ENCODE results near the gene FNDC3B. TPM values are rescaled to one million over a fixed set of nuclear protein-coding genes. Genes with fewer than 3 reads are reported as not detected.

The FNDC3B gene
- total and polyA plus RNA-seq, 10 donors: 3.1 to 149 (median 103) TPM

DNA sequence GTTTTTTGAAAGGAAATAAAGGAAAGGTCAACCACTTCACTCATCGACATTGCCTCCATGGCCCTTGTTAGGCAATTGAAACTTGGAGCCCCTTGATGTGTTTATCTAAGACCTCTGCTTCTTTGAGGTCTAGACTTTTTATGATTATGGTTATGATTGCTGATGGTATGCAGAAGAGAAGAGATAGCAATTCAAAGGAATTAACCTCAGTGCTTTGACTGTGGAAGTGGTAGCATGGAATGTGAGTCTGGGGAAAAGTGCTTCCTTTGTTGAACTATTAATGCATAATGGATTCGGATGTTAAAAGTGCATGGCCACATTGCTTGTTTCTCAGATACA, 46.1 kb downstream of the FNDC3B start:
- Histone ChIP-seq H3K4me1 (peaks cover 0 to 45% (median 19%) of the 10 kb centered on the region in 6 donors), H3K36me3 (peaks cover 0 to 13% (median 0%) of the 10 kb centered on the region in 6 donors)
- WGBS, 5 donors: 75 to 91% (median 85%) methylated on average over 2 of the region's 2 CpGs

DNA sequence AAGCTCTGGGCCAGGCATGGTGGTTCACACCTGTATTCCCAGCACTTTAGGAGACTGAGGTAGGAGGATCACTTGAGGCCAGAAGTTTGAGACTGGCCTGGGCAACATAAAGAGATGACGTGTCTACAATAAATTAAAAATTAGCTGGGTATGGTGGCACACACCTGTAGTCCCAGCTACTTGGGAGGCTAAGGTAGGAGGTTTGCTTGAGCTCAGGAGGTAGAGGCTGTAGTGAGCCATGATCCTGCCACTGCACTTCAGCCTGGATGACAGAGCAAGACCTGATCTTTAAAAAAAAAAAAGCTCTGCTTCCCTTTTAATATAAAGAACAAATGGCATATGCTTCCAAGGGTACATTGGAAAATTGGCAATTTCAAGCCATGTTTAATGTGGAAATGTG, 46.7 kb downstream of the FNDC3B start:
- peaks cover 0 to 51% (median 21%) of the 10 kb centered on the region in 6 donors for H3K4me1 ChIP-seq
- TF ChIP-seq POLR2A (IDR thresholded peaks at IDR 0.05) (no peak), POLR2AphosphoS5 (IDR thresholded peaks at IDR 0.05) (no peak)
- TF ChIP-seq, protein P1, sequence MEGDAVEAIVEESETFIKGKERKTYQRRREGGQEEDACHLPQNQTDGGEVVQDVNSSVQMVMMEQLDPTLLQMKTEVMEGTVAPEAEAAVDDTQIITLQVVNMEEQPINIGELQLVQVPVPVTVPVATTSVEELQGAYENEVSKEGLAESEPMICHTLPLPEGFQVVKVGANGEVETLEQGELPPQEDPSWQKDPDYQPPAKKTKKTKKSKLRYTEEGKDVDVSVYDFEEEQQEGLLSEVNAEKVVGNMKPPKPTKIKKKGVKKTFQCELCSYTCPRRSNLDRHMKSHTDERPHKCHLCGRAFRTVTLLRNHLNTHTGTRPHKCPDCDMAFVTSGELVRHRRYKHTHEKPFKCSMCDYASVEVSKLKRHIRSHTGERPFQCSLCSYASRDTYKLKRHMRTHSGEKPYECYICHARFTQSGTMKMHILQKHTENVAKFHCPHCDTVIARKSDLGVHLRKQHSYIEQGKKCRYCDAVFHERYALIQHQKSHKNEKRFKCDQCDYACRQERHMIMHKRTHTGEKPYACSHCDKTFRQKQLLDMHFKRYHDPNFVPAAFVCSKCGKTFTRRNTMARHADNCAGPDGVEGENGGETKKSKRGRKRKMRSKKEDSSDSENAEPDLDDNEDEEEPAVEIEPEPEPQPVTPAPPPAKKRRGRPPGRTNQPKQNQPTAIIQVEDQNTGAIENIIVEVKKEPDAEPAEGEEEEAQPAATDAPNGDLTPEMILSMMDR (IDR thresholded peaks at IDR 0.05 in 8 of 11, conservative IDR thresholded peaks at IDR 0.05 in 3 of 11): no peak
- peaks cover 0 to 13% (median 0%) of the 10 kb centered on the region in 6 donors for H3K36me3 ChIP-seq
- H3K27me3 ChIP-seq (replicated peaks in 1 of 7): no peaks in the 10 kb centered on the region
- H3K9me3 ChIP-seq: no peaks in the 10 kb centered on the region
- DNase-seq: no peak
- intact Hi-C loops (cut with DNase I; ENCODE audit: low total_unique reads): no loop called here
- H3K27ac ChIP-seq: no peak overlapping the region
- no peak overlapping the region for H3K4me3 ChIP-seq
- 92 to 100% (median 97%) methylated on average over 1 of the region's 1 CpG for WGBS, 5 donors

More for the DNA sequence above, 46.1 kb downstream of the FNDC3B start:
- H3K4me3 ChIP-seq: no peak overlapping the region
- no peaks in the 10 kb centered on the region for H3K9me3 ChIP-seq
- H3K27ac ChIP-seq: no peak overlapping the region
- no peak for DNase-seq
- no peaks in the 10 kb centered on the region for H3K27me3 ChIP-seq (replicated peaks in 1 of 7)
- TF ChIP-seq POLR2A (IDR thresholded peaks at IDR 0.05): no peak
- no peak for TF ChIP-seq POLR2AphosphoS5 (IDR thresholded peaks at IDR 0.05)
- TF ChIP-seq, protein P1 (IDR thresholded peaks at IDR 0.05 in 8 of 11, conservative IDR thresholded peaks at IDR 0.05 in 3 of 11): no peak
- intact Hi-C loops (cut with DNase I; ENCODE audit: low total_unique reads): no loop called here

DNA sequence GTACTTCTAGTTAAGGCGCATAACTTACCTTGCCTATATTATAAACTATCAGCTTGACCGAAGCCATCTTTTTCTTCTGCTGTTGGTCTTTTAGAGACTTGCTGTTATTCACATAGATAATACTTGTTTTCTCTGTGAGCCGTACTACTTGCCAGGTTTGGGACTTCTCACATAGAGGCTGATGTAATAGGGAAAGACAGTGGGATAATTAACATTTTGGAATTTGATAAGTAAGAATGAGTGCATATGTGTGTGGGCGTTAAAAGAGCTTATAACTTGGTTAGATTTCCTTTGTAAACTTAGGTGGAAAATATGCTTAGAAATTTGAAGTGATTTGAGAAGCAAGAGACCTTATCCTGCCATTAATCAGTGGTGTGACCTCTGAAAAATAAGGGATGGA, 47.8 kb downstream of the FNDC3B start:
- H3K4me1 ChIP-seq: peaks cover 0 to 57% (median 23%) of the 10 kb centered on the region in 6 donors
- 89 to 97% (median 94%) methylated on average over 4 of the region's 4 CpGs for WGBS, 5 donors
- intact Hi-C loops (cut with DNase I; ENCODE audit: low total_unique reads): no loop called here

More for the DNA sequence above, 47.8 kb downstream of the FNDC3B start:
- Histone ChIP-seq H3K9me3 (no peaks in the 10 kb centered on the region), H3K27ac (peak overlapping the region in 4 of 8 donors; percentile 1 to 64 (median 42)), H3K36me3 (peaks cover 0 to 13% (median 0%) of the 10 kb centered on the region in 6 donors), H3K4me3 (no peak overlapping the region), H3K27me3 (replicated peaks in 1 of 7) (no peaks in the 10 kb centered on the region)
- TF ChIP-seq, protein P1 (IDR thresholded peaks at IDR 0.05 in 8 of 11, conservative IDR thresholded peaks at IDR 0.05 in 3 of 11): no peak
- TF ChIP-seq POLR2AphosphoS5 (IDR thresholded peaks at IDR 0.05): no peak
- TF ChIP-seq POLR2A (IDR thresholded peaks at IDR 0.05): no peak
- DNase-seq: no peak
